Measurements from ENCODE around the gene ATP5PO. TPM values are rescaled to one million over a fixed set of nuclear protein-coding genes. Genes with fewer than 3 reads are reported as not detected.

Gene ATP5PO
- total RNA-seq, 1 donor, result 114 TPM

DNA sequence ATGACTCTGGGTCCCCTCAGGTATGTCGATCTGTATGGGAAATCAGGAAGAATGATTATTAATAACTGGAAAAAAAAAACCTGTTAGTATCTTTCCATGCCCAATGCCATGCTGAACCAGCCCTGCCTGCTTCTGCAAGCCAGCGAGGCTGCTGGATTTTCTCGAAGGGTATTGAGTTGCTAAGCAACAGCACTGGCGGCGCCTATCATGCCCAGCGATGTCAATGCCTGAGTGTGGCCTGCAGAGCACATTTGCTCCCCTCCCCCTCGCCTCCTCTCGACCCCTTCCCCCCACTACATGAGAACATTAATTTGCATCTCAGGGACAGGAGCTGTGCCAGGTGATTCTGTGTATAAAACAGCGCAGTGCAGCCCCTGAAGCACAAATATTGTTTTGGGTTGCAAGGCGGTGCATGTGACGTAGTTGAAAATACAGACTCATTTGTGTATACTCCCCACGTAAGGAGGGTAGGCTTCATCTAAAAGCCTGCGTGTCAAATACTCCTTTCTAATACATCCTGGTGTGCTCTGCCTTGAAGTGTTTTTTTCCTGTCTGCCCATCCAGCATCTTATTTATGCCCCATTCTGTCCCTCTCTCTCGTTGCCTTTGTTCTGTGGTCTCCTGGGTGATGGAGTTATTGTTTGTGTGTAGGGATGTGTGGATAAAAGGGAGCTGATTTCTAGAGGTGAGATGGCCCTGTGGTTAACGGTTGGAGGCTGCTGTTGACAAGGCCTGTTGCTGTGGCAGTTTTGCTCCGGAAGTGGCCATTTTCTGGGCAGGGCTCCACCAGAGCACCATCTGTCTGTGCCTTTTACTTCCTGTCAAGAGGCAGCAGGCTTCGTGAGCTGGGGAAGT, 32.7 kb upstream of the ATP5PO start:
- TF ChIP-seq, protein P1, sequence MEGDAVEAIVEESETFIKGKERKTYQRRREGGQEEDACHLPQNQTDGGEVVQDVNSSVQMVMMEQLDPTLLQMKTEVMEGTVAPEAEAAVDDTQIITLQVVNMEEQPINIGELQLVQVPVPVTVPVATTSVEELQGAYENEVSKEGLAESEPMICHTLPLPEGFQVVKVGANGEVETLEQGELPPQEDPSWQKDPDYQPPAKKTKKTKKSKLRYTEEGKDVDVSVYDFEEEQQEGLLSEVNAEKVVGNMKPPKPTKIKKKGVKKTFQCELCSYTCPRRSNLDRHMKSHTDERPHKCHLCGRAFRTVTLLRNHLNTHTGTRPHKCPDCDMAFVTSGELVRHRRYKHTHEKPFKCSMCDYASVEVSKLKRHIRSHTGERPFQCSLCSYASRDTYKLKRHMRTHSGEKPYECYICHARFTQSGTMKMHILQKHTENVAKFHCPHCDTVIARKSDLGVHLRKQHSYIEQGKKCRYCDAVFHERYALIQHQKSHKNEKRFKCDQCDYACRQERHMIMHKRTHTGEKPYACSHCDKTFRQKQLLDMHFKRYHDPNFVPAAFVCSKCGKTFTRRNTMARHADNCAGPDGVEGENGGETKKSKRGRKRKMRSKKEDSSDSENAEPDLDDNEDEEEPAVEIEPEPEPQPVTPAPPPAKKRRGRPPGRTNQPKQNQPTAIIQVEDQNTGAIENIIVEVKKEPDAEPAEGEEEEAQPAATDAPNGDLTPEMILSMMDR (IDR thresholded peaks at IDR 0.05; ENCODE audit: insufficient read depth, low read depth, low read length), result no peak
- peak; percentile 47 for DNase-seq (ENCODE audit: low read depth)
- peak overlapping the region; percentile 24 for H3K4me3 ChIP-seq (ENCODE audit: low read depth, low read length)

DNA sequence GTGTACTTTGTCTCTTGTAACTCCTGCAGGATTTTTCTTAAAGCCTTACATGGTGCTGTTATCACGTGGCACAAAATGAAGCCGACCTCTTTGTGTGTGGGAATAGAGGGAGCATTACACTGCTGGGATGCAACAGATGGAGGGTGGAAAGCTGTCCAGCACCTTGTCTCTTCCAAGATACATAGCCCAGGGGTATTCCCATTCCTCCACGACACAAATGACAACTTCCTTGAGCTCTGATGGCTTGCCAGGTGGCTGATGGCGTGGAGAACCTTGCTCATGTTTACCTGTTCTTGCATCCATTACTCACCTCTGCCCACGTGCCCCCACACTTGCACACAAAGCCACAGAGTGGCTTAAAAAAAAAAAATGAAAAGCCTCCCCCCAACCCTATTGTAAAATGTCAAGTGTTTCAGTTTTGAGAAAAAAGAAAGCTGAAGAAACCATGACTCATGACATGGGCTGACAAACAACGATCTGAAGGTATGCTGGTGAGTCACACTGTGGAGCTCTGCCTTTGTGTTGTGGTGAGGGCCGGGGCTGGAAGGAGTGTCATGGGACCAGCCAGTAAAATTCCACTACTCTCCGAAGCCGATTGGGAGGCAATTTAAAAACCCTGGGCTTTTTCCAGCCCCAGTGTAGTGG, 32.0 kb upstream of the ATP5PO start:
- H3K4me3 ChIP-seq (ENCODE audit: low read depth, low read length), result peak overlapping the region; percentile 26
- TF ChIP-seq, protein P1 (IDR thresholded peaks at IDR 0.05; ENCODE audit: insufficient read depth, low read depth, low read length), result no peak
- DNase-seq (ENCODE audit: low read depth), result peak; percentile 98

DNA sequence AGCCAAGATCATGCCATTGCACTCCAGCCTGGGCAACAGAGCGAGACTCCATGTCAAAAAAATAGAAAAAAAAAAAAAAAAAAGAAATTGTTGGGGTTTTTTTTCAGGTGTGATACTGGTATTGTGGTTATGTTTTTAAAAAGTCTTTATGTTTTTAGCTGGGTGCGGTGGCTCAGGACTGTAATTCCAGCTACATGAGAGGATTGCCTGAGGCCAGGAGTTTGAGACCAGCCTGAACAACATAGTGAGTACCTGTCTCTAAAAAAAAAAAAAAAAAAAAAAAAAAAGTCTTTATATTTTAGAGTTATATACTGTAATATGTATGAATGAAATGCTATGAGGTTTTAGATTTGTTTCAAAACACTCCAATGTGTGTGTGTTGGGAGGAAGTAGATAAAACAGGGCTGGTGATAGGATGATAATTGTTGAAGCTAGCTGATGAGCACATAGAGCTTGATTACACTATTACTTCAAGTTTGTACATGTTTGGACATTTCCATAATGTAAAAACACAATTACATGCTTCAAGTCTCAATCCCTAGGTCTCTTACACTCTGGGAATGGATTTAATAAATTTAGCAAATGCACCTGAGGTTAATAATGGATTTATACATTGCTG, 30.2 kb upstream of the ATP5PO start:
- TF ChIP-seq, protein P1 (IDR thresholded peaks at IDR 0.05; ENCODE audit: insufficient read depth, low read depth, low read length), result no peak
- H3K4me3 ChIP-seq (ENCODE audit: low read depth, low read length), result no peak overlapping the region

DNA sequence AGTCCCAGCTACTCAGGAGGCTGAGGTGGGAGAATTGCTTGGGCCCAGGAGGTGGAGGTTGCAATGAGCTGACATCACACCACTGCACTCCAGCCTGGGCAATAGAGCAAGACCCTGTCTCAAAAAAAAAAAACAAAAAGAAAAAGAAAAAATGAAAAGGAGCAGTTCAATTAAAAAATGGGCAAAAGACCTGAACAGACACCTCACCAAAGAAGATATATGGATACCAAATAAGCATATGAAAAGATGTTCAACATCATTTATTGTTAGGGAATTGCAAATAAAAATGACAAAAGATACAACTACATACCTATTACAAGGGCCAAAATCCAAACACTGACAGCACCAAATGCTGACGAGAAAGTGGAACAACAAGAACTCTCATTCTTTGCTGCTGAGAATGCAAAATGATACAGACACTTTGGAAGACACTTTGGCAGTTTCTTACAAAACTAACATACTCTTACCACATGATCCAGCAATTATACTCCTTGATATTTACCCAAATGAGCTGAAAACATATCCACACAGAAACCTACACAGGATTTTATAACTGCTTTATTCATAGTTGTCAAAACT, 28.7 kb upstream of the ATP5PO start:
- TF ChIP-seq, protein P1 (IDR thresholded peaks at IDR 0.05; ENCODE audit: insufficient read depth, low read depth, low read length), result no peak

More for the DNA sequence above, 30.2 kb upstream of the ATP5PO start:
- no peak for DNase-seq (ENCODE audit: low read depth)

DNA sequence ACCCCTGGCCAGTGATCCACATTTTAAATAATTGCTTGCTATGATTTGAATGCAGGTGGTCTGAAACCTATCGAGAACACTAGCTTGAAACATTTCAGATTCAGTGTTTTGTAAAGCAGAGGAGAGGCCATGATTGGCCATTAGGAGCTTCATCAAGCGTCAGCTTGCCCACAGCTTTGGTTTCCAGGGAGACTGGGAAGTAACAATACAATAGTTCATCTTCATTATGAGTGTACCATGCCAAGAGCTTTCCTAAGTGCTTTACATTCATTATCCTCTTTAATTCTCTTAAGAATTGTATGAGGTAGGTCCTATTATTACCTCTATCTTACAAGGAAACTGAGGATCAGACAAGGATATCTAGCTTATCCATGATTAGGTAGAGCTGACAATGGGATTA, 27.7 kb upstream of the ATP5PO start:
- DNase-seq (ENCODE audit: low read depth), result no peak
- no peak overlapping the region for H3K4me3 ChIP-seq (ENCODE audit: low read depth, low read length)
- TF ChIP-seq, protein P1 (IDR thresholded peaks at IDR 0.05; ENCODE audit: insufficient read depth, low read depth, low read length), result no peak

More for the DNA sequence above, 28.7 kb upstream of the ATP5PO start:
- no peak overlapping the region for H3K4me3 ChIP-seq (ENCODE audit: low read depth, low read length)
- no peak for DNase-seq (ENCODE audit: low read depth)

DNA sequence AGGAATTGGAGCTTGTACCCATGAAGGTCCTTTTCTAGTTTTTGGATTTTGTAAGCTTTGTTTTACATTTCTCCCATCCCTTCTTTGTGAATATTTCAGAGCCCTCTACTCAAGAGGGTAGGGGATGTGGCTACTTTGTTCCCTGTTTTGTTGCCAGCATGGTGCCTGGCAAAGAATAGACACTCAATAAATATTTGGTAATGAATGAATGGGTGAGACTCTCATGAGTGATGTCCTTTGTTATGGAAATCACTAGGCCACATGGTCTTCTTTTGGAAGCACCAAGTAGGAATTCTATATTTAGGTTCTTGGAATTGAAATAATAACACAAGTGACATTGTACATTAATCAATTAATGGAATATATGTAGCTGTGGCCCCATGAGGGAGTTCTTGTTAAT, 26.8 kb upstream of the ATP5PO start:
- H3K4me3 ChIP-seq (ENCODE audit: low read depth, low read length), result no peak overlapping the region
- DNase-seq (ENCODE audit: low read depth), result no peak
- TF ChIP-seq, protein P1 (IDR thresholded peaks at IDR 0.05; ENCODE audit: insufficient read depth, low read depth, low read length), result no peak
